Stimulated activated memory B cell treated with anti-CD40 and anti-IgM and Interleukin-4, amounts not matched to agents 10 μg/mL and 1 μg/mL and 100 μg/mL, for 72 hours (primary cell): Measurements from ENCODE around the gene NEMP2.

ENCODE experiments used
- ATAC-seq: fragments of 150-1000 bp; cut with Tn5 transposase; 2 replicates; pipeline ENCODE4 v1.10.0; 2021
- H3K27ac Mint-ChIP-seq: one replicate; pipeline ENCODE4 v1.8.0; 2022; ENCODE audit warnings: mild to moderate bottlenecking, mixed read lengths
- H3K27me3 Mint-ChIP-seq: one replicate; pipeline ENCODE4 v1.8.0; 2022; ENCODE audit warnings: mixed read lengths
- H3K36me3 Mint-ChIP-seq: one replicate; pipeline ENCODE4 v1.8.0; 2022; ENCODE audit warnings: mixed read lengths
- H3K4me1 Mint-ChIP-seq: one replicate; pipeline ENCODE4 v1.8.0; 2022; ENCODE audit warnings: mixed read lengths
- H3K4me3 Mint-ChIP-seq: one replicate; pipeline ENCODE4 v1.8.0; 2022; ENCODE audit warnings: mild to moderate bottlenecking, moderate library complexity, mixed read lengths
- H3K9me3 Mint-ChIP-seq: one replicate; pipeline ENCODE4 v1.8.0; 2022; ENCODE audit warnings: mixed read lengths

The NEMP2 gene

DNA sequence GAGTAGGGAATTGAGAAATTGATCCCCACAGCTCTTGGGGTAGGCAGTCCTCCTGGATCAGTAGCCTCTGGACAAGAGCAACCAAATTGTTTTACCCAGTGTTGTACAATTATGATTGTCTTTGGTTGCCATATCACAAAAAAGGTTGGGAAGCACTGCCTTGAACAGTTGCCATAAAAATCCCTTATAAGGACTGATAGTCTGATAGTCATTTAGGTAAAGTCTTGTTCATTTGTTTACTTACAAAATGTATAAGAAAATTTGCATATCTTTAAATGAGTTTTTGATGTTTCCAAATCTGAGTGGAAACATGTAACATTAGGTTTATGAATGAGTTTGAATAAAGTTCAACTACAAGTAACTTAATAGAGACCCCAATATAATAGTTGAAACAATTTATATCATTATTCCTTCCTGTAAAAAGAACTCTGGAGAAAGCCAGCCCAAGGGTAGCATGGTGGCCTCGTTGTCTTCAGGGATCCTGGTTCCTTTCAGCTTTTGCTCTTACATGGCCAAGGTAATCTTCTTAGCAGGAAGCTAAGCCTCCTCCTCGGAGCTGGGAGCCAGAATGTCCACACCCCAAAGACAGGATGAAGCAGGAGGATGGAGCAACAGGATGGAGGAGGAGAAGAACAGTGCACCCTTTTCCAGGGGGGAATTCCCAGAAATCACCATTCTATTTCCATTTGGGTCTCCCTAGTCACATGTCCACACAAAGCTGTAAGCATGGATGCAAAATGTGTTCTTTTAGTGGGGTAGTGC, 35.7 kb upstream of the NEMP2 start:
- peaks cover 17% of the 10 kb centered on the region for H3K9me3 Mint-ChIP-seq
- no peak overlapping the region for H3K27ac Mint-ChIP-seq
- ATAC-seq = no peak
- H3K4me3 Mint-ChIP-seq = no peak overlapping the region
- H3K36me3 Mint-ChIP-seq = peaks cover 20% of the 10 kb centered on the region
- H3K27me3 Mint-ChIP-seq = no peaks in the 10 kb centered on the region
- H3K4me1 Mint-ChIP-seq = no peaks in the 10 kb centered on the region

DNA sequence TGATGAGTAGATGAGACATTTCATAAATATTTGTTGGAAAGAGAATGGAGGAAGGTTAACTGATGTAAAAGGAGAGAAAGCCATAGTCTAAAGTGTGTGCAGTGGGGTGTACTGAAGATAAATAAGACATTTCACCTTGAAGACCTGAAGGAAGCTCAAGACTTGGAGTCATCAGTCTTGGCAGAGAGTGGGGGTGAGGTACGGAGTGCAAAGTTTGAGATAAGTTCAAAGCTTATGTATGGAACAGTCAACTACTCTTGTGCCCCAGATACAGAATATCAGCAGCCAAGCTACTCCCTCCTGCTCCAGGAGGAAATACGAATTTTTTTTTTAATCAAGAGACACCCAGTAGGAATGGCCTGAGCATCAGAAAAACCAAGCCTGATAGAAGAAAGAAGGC, 30.3 kb upstream of the NEMP2 start:
- peaks cover 20% of the 10 kb centered on the region for H3K36me3 Mint-ChIP-seq

GRCh38 chr2:190563646-190564045, 29.1 kb upstream of the NEMP2 start:
- Mint-ChIP-seq H3K27ac (peak overlapping the region; percentile 80), H3K9me3 (peaks cover 17% of the 10 kb centered on the region), H3K4me1 (peaks cover 11% of the 10 kb centered on the region), H3K36me3 (peaks cover 20% of the 10 kb centered on the region), H3K27me3 (no peaks in the 10 kb centered on the region), H3K4me3 (no peak overlapping the region)
- ATAC-seq = no peak

More for the DNA sequence above, 30.3 kb upstream of the NEMP2 start:
- Mint-ChIP-seq H3K4me3 (no peak overlapping the region), H3K4me1 (peaks cover 11% of the 10 kb centered on the region), H3K27me3 (no peaks in the 10 kb centered on the region), H3K9me3 (peaks cover 17% of the 10 kb centered on the region), H3K27ac (no peak overlapping the region)
- ATAC-seq = no peak

- ATAC-seq = peak; percentile 70
- Mint-ChIP-seq H3K36me3 (peaks cover 19% of the 10 kb centered on the region), H3K27me3 (no peaks in the 10 kb centered on the region), H3K27ac (peak overlapping the region; percentile 80), H3K4me1 (peaks cover 11% of the 10 kb centered on the region), H3K9me3 (peaks cover 16% of the 10 kb centered on the region), H3K4me3 (no peak overlapping the region)
Measured at GRCh38 chr2:190563109-190563508, 28.6 kb upstream of the NEMP2 start.

- no peak overlapping the region for H3K27ac Mint-ChIP-seq
- peaks cover 9% of the 10 kb centered on the region for H3K9me3 Mint-ChIP-seq
- H3K4me1 Mint-ChIP-seq = peaks cover 11% of the 10 kb centered on the region
- no peak overlapping the region for H3K4me3 Mint-ChIP-seq
- H3K36me3 Mint-ChIP-seq = peaks cover 11% of the 10 kb centered on the region
- H3K27me3 Mint-ChIP-seq = no peaks in the 10 kb centered on the region
- no peak for ATAC-seq
Measured at GRCh38 chr2:190562121-190562520, 27.6 kb upstream of the NEMP2 start.

- H3K4me1 Mint-ChIP-seq = peaks cover 11% of the 10 kb centered on the region
- peaks cover under 1% of the 10 kb centered on the region for H3K36me3 Mint-ChIP-seq
- H3K4me3 Mint-ChIP-seq = no peak overlapping the region
- H3K27me3 Mint-ChIP-seq = no peaks in the 10 kb centered on the region
- no peaks in the 10 kb centered on the region for H3K9me3 Mint-ChIP-seq
- no peak overlapping the region for H3K27ac Mint-ChIP-seq
- no peak for ATAC-seq
Measured at GRCh38 chr2:190561094-190561493, 26.6 kb upstream of the NEMP2 start.

DNA sequence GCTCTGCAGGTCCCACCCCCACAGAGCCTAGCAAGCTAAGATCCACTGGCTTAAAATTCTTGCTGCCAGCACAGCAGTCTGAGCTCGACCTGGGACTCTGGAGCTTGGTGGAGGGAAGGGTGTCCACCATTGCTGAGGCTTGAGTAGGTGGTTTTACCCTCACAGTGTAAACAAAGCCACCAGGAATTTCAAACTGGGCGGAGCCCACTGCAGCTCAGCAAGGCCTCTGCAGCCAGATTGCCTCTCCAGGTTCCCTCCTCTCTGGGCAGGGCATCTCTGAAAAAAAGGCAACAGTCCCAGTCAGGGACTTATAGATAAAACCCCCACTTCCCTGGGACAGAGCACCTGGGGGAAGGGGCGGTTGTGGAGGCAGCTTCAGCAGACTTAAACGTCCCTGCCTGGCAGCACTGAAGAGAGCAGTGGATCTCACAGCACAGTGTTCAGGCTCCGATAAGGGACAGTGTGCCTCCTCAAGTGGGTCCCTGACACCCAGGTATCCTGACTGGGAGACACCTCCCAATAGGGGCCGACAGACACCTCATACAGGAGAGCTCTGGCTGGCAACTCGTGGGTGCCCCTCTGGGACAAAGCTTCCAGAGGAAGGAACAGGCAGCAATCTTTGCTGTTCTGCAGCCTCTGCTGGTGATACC, 20.0 kb upstream of the NEMP2 start:
- H3K36me3 Mint-ChIP-seq = peaks cover 6% of the 10 kb centered on the region
- H3K4me3 Mint-ChIP-seq = no peak overlapping the region
- H3K4me1 Mint-ChIP-seq = peaks cover 10% of the 10 kb centered on the region
- no peak overlapping the region for H3K27ac Mint-ChIP-seq
- H3K9me3 Mint-ChIP-seq = peaks cover 3% of the 10 kb centered on the region
- H3K27me3 Mint-ChIP-seq = no peaks in the 10 kb centered on the region
- no peak for ATAC-seq

DNA sequence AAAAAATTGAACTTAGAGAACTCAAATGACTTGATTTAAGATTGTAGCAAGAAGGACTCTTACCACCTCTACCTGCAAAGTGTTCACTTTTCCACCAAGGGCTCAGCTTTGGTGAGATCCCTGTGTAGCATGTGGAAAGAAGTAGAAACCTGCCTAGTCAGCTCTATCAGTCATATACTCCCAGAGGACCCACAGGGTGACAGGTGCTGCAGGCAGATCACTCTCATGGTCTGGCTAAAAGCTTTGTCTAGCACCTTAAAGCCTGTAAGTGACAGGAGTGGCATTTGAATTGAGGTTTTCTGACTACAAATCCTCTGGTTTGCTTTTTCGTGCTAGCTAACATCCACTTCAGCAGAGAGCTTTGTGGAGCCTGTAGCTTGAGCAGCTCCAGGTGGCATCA, 18.7 kb upstream of the NEMP2 start:
- Mint-ChIP-seq H3K4me1 (peaks cover 10% of the 10 kb centered on the region), H3K27ac (no peak overlapping the region), H3K27me3 (no peaks in the 10 kb centered on the region), H3K9me3 (peaks cover 3% of the 10 kb centered on the region), H3K36me3 (peaks cover 6% of the 10 kb centered on the region), H3K4me3 (no peak overlapping the region)
- no peak for ATAC-seq

DNA sequence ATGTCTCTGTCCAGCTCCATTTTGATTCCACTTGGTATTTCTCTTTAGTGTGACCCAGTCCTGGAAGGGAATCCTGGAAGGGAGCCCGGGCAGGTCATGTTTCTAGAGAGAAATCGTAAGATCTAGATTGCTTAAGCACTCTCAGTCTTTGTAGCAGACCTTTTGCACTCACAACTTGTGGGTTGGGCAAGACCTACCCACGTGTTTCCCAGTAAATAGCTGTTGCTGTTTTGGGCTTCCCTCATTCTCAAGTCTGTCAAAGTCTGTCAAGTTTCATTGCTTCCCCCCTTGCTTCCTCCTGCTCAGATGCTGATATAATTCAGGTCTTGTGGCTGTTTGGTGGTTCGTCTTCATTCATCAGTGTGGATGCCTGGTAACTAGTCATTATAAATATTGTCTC, 17.4 kb upstream of the NEMP2 start:
- Mint-ChIP-seq H3K27ac (no peak overlapping the region), H3K27me3 (no peaks in the 10 kb centered on the region), H3K9me3 (peaks cover 3% of the 10 kb centered on the region), H3K4me3 (no peak overlapping the region), H3K36me3 (peaks cover 6% of the 10 kb centered on the region), H3K4me1 (peaks cover 10% of the 10 kb centered on the region)
- ATAC-seq = peak; percentile 27

GRCh38 chr2:190550137-190550536, 15.6 kb upstream of the NEMP2 start:
- H3K36me3 Mint-ChIP-seq = peaks cover 1% of the 10 kb centered on the region
- no peak overlapping the region for H3K27ac Mint-ChIP-seq
- peaks cover 10% of the 10 kb centered on the region for H3K4me1 Mint-ChIP-seq
- no peak overlapping the region for H3K4me3 Mint-ChIP-seq
- no peak for ATAC-seq
- no peaks in the 10 kb centered on the region for H3K9me3 Mint-ChIP-seq
- H3K27me3 Mint-ChIP-seq = no peaks in the 10 kb centered on the region

DNA sequence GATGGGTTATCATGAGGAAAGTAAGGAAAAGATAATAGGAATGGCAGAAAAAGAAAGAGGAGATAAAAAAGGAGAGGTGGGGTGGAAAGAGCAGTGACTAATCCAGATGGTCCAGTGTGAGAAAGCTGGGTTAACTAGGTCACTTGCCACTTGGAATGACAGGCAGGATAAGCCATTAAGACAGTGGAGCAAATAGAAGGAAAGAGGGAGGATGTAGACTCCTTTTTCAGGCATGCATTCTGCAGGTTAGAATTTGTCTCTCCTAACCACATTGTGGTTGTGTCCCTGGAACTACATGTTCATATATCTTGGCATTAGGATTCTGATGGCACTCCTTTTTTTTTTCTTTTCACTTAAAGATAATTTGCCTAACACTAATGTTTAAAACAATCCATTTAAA, 13.4 kb upstream of the NEMP2 start:
- H3K27me3 Mint-ChIP-seq = no peaks in the 10 kb centered on the region
- H3K4me3 Mint-ChIP-seq = no peak overlapping the region
- ATAC-seq = no peak

GRCh38 chr2:190546734-190547133, 12.2 kb upstream of the NEMP2 start:
- H3K27me3 Mint-ChIP-seq = no peaks in the 10 kb centered on the region
- peaks cover 8% of the 10 kb centered on the region for H3K9me3 Mint-ChIP-seq
- H3K36me3 Mint-ChIP-seq = peaks cover 13% of the 10 kb centered on the region
- H3K27ac Mint-ChIP-seq = no peak overlapping the region
- no peak overlapping the region for H3K4me3 Mint-ChIP-seq
- peaks cover 3% of the 10 kb centered on the region for H3K4me1 Mint-ChIP-seq
- no peak for ATAC-seq

More for the DNA sequence above, 13.4 kb upstream of the NEMP2 start:
- Mint-ChIP-seq H3K36me3 (peaks cover 2% of the 10 kb centered on the region), H3K9me3 (no peaks in the 10 kb centered on the region), H3K4me1 (peaks cover 10% of the 10 kb centered on the region), H3K27ac (no peak overlapping the region)

DNA sequence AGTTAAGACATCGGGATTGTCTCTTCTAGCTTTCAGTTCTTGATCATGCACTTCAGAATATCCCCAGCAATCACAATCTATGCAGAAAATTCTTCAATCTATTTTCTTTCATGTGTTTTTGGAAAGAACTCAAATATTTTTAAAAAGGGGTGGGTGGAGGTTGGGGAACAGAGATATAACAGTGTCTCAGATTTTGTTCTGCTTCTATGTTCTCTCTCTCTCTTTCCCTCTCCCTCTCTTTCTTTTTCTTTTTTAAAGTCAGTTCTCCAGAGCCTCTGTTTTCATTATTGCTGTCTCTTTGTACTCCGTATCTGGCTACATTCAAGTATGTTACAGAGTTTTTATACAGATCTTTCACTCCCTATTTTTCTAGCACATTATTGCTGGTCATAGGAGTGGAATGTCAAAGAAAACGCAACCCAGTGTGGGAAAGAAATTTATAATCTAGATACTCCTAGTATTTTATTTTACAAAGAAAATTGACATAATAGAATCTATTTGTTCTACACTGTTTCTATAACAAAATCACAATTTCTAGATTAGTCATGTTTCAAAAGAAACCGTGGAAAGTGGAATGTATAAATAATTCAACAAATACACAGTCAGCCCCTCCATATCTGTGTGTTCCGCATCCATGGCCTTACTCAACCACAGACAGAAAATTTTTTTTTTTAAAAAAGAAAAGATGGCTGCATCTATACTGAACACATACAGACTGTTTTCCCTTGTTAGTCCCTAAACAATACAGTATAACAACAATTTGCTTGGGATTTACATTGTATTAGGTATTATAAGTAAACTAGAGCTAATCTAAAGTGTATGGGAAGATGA, 11.2 kb upstream of the NEMP2 start:
- Mint-ChIP-seq H3K27ac (no peak overlapping the region), H3K4me1 (no peaks in the 10 kb centered on the region), H3K9me3 (peaks cover 15% of the 10 kb centered on the region), H3K4me3 (no peak overlapping the region), H3K36me3 (peaks cover 22% of the 10 kb centered on the region), H3K27me3 (no peaks in the 10 kb centered on the region)
- ATAC-seq = no peak

- Mint-ChIP-seq H3K9me3 (peaks cover 22% of the 10 kb centered on the region), H3K4me1 (no peaks in the 10 kb centered on the region), H3K27me3 (no peaks in the 10 kb centered on the region), H3K27ac (no peak overlapping the region), H3K4me3 (no peak overlapping the region), H3K36me3 (peaks cover 28% of the 10 kb centered on the region)
- no peak for ATAC-seq
Measured at GRCh38 chr2:190545093-190545492, 10.6 kb upstream of the NEMP2 start.

- Mint-ChIP-seq H3K36me3 (peaks cover 62% of the 10 kb centered on the region), H3K4me3 (no peak overlapping the region), H3K9me3 (peaks cover 38% of the 10 kb centered on the region), H3K27ac (no peak overlapping the region), H3K4me1 (peaks cover 16% of the 10 kb centered on the region), H3K27me3 (no peaks in the 10 kb centered on the region)
- ATAC-seq = no peak
Measured at GRCh38 chr2:190540048-190540447, 5.5 kb upstream of the NEMP2 start.
